HG02884 (cell line): ENCODE measurements around the gene WNK1.
"Not testable (repeated sequence)": the region's sequence is repeated elsewhere in the genome, so short reads cannot be mapped to it uniquely, and the experiment has no call there.

ENCODE experiments used
- ATAC-seq: cut with Tn5 transposase; IDR thresholded peaks from one replicate; pipeline ENCODE4 v1.9.1; 2021; ENCODE audit warnings: mild to moderate bottlenecking, moderate library complexity; ENCODE audit not compliant: unreplicated experiment

Gene WNK1

GRCh38 chr12:740921-741320, 11.5 kb upstream of the WNK1 start:
- ATAC-seq: no peak

DNA sequence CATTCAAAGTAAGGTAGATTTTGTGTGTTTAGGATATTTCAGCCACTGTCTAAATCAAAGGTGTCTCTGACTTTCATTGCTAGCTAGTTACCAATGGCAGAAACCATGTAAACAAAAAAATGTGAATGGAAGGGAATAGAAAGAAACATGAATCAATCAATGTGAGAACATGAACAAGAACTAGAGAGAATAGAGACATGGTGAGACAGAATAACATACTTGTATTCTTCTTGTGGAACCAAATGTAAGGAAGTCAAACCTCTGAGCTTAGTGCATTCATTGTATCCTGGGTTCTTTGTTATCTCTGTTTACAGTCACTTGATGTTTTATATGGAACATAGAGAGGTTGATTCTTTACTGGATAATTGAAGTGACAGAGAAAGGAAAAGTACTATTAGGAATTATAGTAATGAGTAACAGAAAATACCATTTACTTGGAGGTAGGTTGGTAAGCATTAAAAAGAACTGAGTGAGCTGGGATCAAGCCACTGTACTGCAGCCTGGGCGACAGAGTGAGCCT, 2.6 kb upstream of the WNK1 start:
- no peak for ATAC-seq

GRCh38 chr12:750366-751191, 1.8 kb upstream of the WNK1 start:
- ATAC-seq: no peak

DNA sequence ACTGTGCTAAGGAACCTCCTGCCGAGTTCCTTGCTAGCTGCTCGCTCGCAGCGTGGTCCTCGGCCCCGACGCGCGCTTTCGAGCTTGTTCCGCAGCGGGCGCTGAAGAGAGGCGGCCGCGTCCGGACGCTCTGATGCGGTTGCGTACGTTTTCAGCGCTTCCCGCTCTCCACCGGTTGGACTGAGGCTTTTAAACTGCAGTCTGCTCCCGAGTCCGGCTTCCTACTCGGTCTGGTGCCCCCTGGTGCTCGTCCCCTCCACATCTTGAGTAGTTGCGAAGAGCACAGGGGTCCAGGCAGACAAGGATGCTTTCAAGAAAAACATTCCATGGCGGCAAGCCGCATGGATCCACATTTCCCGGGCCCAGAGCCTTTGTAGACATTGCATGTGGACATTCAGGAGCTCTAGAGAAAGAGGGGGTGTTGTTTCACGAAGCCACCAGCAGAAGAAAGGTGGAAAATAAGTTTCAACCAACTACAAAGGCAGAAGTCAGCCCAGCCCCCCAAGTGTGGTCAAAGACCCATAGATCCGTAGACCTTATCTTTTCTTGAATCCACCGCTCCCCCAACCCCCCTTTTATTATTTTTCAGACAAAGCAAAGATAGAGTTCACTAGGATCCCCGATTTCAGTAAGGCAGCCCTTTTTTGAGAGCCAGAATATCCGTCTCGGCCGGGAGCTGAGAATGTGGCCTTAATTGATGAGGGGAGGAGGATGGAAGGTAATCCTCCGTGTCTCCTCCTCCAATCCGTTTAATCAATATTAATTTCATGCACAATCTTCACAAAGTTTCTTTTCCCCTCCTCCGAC, 984 bp upstream of the WNK1 start:
- ATAC-seq: peak; percentile 40

GRCh38 chr12:752695-753610, 574 bp downstream of the WNK1 start:
- peak; percentile 15 for ATAC-seq

- ATAC-seq: no peak
These were observed 1.5 kb downstream of the WNK1 start for GRCh38 chr12:753611-754472.

- no peak for ATAC-seq
These were observed 2.1 kb downstream of the WNK1 start for GRCh38 chr12:754473-754820.

- no peak for ATAC-seq
These were observed 2.6 kb downstream of the WNK1 start for GRCh38 chr12:754851-755562.

DNA sequence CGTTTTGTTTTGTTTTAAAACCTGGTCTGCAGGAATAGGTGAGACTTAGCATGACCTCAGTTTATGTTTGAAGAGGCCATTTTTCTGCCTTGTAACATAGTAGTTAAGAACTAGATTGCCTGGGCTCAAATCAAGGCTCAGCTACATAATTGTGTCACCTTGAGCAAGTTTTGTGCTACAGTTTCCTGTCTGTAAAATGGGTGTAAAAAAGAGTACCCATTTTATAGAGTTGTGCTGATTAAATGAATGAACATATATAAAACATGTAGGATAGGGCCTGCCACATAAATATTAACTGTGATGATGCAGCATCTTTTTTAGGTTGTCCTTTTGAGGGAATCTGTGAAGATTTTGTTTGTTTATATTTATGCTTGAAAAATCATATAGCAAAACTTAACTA, 7.2 kb downstream of the WNK1 start:
- no peak for ATAC-seq

GRCh38 chr12:761256-761655, 8.9 kb downstream of the WNK1 start:
- ATAC-seq: no peak

DNA sequence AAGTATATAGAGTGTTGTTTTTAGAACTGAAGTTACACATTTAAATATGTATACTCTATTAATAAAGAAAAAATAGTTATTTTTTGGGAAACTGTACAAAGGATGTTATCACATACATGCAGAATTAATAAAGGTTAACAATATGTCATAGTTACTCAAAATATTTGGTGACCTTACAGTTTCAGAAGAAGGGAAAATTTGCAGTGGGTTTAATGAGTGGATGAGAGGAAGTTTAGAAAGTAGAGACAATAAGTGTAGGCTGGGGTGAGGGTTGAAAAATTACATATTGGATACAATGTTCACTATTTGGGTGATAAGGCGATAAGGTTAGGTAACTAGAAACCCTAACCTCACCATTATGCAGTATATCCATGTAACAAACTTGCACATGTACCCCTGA, 13.5 kb downstream of the WNK1 start:
- ATAC-seq: no peak

DNA sequence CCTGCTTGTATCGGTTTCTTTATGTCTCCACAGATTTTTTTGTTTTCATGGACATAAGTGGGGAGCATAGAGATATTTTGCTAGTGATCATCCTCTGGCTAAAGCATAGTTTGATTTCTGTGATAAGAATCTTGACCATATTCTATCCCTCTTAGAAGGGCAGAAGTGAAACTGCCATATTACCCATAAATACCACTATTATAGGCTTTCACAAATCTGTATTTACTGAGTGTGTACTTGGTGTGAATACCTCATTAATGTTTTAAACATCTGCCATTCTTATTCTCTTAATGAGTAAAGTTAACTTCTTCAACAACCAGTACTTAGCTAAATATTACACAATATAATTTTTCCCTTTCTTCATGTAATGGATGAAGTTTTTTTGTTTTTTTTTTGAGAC, 16.1 kb downstream of the WNK1 start:
- no peak for ATAC-seq

DNA sequence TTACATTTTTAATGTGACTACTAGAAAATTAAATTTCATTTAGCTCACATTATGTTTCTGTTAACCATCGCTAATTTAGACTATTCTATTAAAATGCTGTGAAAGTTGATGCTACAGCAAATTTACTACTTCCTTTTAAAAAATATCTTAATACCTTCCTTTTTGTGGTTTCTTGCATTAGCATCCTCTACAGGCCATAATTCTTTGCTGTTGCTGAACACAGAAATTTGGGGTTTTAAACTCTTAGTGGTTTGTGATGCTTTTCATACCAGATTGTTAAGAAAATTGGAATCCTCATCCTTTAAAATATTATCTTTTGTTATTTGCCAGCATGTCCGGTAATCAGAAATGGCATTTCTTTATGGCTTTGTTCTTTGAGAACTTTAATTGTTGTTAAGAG, 18.1 kb downstream of the WNK1 start:
- ATAC-seq: no peak

GRCh38 chr12:772056-772697, 19.8 kb downstream of the WNK1 start:
- ATAC-seq: no peak

DNA sequence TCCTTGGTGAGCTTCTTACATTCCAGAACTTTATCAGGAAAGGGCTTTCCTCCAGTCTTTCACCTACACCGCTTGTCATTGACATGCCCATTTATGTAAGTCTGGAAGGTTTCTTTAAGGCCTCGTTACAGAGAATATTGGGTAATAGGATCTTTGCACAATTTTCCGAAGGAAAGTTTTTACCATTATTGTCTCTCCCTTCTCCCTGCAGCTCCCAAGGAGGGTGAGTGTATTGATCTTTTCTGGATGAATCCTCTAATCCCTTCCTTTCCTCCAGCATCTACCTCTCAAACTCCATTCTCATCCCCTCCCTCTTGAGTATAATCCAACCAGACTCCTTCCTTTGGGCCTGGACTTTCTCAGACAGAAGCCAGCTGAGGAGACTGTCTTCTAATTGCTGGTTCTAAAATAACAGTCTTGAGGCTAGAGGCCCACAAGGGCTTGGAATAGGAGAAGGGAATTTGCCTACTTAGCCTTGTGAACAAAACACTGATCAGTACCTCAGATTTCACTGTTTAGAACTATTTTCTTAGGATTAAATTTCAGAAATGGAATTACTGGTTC, 21.8 kb downstream of the WNK1 start:
- ATAC-seq: no peak

DNA sequence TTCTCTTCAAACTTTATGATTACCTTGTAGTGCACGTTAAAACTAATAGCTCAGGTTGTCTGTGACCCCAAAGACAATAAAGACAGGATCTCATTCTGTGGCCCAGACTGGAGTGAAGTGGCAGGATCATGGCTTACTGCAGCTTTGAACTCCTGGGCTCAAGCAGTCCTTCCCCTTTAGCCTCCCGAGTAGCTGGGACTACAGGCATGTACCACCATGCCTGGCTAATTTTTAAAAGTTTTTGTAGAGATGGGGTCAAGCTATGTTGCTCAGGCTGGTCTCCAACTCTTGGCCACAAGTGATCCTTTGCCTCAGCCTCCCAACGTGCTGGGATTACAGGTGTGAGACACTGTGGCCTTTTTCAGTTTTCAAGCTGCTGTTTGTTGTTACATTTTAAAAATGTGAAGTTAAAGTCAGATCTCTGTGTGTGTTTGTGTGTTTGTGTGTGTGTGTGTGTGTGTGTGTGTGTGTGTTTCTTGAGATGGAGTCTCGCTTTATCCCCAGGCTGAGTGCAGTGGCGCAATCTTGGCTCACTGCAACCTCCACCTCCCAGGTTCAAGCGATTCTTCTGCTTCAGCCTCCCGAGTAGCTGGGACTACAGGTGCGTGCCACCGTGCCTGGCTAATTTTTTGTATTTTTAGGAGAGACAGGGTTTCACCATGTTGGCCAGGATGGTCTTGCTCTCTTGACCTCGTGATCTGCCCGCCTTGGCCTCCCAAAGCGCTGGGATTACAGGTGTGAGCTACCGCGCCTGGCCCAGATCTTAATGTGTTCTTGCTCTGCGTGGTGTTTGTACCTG, 23.8 kb downstream of the WNK1 start:
- not testable (repeated sequence) for ATAC-seq

GRCh38 chr12:776772-777373, 24.5 kb downstream of the WNK1 start:
- not testable (repeated sequence) for ATAC-seq
